Esophagus mucosa (tissue), 1 donor: ENCODE measurements around the gene TEX47. TPM values are rescaled to one million over a fixed set of nuclear protein-coding genes. Genes with fewer than 3 reads are reported as not detected.

Experiments
- total RNA-seq: library from RNA; stranded (reverse); gene quantifications from one replicate; pipeline ENCODE4 v1.2.4, GENCODE V29; 2023
- donor health status: DM: yes; HTN: yes; CAD: no.

Gene TEX47
- total RNA-seq, 1 donor from 2014 or later, result not detected

Other genes starting within 250 kb of the TEX47 start
- not detected for gene ZNF804B, start 36.0 kb downstream of the TEX47 start, total RNA-seq